CD4-positive, alpha-beta T cell treated with Interleukin-12 subunit alpha and Interleukin-12 subunit beta, for 1 hour (primary cell): ENCODE data around the gene SLC22A23.

Source experiments
- DNase-seq: peaks from one replicate; pipeline ENCODE4 v3.0.0-alpha.2; 2020

Gene SLC22A23, protein sequence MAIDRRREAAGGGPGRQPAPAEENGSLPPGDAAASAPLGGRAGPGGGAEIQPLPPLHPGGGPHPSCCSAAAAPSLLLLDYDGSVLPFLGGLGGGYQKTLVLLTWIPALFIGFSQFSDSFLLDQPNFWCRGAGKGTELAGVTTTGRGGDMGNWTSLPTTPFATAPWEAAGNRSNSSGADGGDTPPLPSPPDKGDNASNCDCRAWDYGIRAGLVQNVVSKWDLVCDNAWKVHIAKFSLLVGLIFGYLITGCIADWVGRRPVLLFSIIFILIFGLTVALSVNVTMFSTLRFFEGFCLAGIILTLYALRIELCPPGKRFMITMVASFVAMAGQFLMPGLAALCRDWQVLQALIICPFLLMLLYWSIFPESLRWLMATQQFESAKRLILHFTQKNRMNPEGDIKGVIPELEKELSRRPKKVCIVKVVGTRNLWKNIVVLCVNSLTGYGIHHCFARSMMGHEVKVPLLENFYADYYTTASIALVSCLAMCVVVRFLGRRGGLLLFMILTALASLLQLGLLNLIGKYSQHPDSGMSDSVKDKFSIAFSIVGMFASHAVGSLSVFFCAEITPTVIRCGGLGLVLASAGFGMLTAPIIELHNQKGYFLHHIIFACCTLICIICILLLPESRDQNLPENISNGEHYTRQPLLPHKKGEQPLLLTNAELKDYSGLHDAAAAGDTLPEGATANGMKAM

GRCh38 chr6:3456898-3457709 lies at the start of gene SLC22A23:
Gene SLC22A23, minus strand, starts transcription at chr6:3457050. Its CDS starts 491 bp downstream, at chr6:3456559.
- peak; percentile 77 for DNase-seq

GRCh38 chr6:3506200-3506599 lies 49.4 kb upstream of the SLC22A23 start:
- no peak for DNase-seq

GRCh38 chr6:3504938-3505805 lies 48.3 kb upstream of the SLC22A23 start:
- no peak for DNase-seq

- DNase-seq = no peak
These were observed 47.5 kb upstream of the SLC22A23 start for GRCh38 chr6:3504354-3504753.

DNA sequence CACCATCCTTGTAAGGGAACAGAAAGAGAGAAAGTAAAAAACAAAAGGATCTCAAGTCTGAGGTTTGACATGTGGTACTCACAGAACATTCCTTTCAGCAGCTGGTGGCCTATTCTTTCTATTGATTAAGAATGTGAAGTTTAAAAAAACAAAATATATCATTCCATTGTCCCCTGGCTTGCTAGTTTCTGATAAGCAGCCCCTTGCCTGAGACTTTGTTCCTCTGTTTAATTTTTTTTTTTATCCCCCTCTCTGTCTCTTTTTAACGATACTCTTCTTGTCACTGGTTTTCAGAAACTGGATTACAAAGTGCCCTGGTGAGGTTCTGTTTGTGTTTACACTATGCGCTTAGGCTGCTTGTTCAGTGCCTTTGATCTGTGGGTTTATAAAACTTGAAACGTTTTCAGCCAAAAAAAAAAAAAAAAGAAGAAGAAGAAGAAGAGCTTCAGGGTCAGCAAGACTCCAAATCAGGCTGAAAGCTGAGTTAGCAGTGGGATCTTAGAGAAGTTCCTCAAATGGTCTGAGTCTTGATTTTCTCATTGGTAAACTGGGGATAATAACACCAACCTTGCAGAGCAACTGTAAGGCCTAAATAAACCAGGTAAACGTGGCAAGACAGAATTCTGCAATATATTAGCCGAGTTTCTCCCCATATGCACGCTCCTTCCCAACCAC lies 45.1 kb upstream of the SLC22A23 start:
- no peak for DNase-seq

DNA sequence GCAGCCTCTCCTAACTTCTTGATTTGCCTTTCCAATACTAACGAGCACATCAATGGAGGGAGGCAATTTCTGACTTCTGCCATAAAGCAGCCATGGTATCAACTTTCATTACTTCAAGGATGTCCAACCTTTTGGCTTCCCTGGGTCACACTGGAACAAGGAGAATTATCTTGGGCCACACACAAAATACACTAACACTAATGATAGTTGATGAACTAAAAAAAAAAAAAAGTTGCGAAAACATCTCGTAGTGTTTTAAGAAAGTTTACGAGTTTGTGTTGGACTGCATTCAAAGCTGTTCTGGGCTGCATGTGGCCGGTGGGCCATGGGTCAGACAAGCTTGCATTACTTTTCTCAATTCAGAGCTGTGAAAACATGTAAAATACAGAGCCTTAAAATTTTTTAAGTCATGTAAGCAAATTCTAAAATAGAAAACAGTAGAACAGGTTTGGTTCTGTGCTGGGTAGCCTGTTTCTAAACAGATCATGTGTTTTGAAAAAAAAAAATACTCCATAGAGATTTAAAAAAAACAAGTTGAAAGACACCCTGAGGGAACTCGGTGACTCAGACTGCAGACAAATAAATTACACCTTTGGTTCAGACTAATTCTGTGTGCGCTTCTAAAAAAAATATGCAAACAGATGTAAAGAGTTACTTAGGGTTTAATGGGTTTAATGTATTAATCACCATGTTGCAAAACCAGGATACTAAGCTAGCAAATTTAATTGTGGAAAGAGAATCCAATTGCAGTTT lies 43.6 kb upstream of the SLC22A23 start:
- DNase-seq = no peak

DNA sequence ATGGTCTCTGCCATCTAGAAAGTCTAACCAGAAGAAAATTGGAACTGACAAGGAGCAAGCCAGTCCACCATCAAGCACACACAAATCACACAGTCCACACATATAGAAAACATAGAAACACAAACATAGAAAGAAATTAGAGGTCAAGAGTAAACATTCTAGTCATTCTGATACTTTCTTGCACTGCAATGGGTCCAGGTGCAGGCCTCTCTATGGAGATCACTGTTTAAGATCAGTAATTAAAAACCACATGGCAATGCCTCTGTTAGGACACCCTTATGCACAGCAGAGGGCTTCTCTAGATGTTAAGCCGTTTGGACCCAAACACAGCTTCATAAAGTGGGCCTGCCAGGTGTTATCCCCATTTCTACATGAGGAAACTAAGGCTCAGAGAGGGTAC lies 42.8 kb upstream of the SLC22A23 start:
- no peak for DNase-seq

DNA sequence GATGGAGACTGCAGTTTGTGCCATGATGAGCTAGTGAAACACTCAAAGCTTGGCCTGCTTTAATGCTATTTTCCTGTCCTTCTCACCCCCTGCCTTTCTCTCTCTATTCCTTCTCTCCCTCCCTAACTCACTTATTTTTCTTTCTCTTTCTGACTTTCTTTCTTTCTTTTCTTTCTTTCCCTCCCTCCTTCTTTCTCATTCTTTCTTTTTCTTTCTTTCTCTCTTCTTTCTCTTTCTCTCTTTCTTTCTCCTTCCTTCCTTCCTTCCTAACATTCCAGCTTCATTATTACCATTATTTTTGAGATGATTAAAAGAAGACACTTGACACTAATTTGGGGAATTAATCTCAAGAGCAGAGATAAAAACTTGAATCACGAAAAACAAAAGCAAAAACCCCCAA lies 39.5 kb upstream of the SLC22A23 start:
- no peak for DNase-seq

- DNase-seq = no peak
These were observed 37.7 kb upstream of the SLC22A23 start for GRCh38 chr6:3494391-3495100.

- no peak for DNase-seq
These were observed 33.8 kb upstream of the SLC22A23 start for GRCh38 chr6:3490625-3490980.

- DNase-seq = no peak
These were observed 33.2 kb upstream of the SLC22A23 start for GRCh38 chr6:3489961-3490624.

GRCh38 chr6:3489027-3489757 lies 32.3 kb upstream of the SLC22A23 start:
- no peak for DNase-seq

DNA sequence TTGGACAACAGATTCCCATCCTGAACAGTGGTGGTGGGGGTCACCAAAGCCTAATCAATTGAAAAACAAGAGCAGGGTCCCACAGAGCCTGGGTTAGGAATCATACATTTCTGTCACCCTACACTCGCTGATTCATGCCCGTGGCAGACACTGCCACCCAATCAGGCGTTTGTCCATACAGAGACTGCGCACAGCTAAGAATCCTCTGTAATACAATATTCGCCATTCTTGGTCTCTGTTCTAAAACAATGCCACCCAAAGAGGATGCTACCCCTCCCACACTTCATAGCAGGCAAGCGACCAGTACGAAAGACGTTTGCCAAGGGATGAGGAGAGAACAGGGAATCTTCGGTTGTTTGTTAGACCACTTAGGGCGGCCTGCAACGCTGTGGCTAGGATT lies 28.1 kb upstream of the SLC22A23 start:
- DNase-seq = no peak

- no peak for DNase-seq
These were observed 27.3 kb upstream of the SLC22A23 start for GRCh38 chr6:3484192-3484591.

DNA sequence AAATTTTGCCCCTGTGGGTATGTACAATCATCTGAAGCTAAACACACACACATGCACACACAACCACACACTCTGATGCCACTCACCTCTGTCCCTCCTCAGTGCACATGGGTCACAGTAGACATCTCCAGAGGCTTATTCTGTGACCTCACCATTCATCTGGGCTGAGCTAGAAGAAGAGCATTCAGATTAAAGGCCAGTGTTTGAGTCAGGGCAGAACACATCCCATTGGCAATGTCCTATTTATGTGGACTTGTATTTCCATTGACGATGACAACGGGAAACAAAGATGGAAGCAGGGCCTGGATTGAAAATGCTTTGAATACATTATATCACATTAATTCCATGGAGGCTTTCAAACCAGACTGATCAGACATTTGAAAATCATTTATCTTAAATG lies 26.8 kb upstream of the SLC22A23 start:
- no peak for DNase-seq

- no peak for DNase-seq
These were observed 26.0 kb upstream of the SLC22A23 start for GRCh38 chr6:3482869-3483268.

DNA sequence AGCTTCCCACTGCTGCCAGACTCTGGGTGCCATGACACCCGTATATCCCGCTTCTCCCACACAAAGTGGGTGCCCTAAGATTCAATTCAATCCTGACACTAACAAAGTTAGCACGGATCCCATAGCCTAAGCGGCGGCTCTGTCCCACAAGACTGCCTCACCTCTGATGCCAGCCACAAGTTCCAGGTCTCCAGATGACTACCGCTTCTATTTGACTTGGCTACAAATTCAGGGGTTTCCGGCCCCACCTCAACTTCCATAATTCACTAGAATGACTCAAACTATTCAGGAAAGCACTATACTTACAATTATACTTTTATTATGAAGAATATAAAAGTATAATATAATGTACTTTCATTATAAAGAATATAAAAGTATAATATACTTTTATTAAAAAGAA lies 24.8 kb upstream of the SLC22A23 start:
- no peak for DNase-seq

- no peak for DNase-seq
These were observed 23.2 kb upstream of the SLC22A23 start for GRCh38 chr6:3480009-3480408.

GRCh38 chr6:3473773-3474172 lies 16.9 kb upstream of the SLC22A23 start:
- DNase-seq = no peak
